Right lobe of liver (tissue), 6 donors: ENCODE results near the gene SH3RF1. TPM values are rescaled to one million over a fixed set of nuclear protein-coding genes. Genes with fewer than 3 reads are reported as not detected.

Source experiments
- ATAC-seq, 4 donors: fragments of 200-7000 bp; cut with Tn5 transposase; one replicate each; pipeline ENCODE4 v1.9.1; 2020; ENCODE audit warnings: mild to moderate bottlenecking in 4 of 4, moderate library complexity in 4 of 4
- DNase-seq, 3 donors: peaks; one replicate each; pipeline ENCODE4 v3.0.0-alpha.2; 2020
- H3K27ac ChIP-seq, 3 donors: fragments of 200-600 bp; one replicate each; pipeline ENCODE4 v1.8.0; 2022
- H3K27me3 ChIP-seq, 2 donors: fragments of 200-600 bp; one replicate each; pipeline ENCODE4 v1.8.0; 2022
- H3K36me3 ChIP-seq, 4 donors: fragments of 200-600 bp; sonication (generic) in 1 of 4; one replicate each; pipeline versions ENCODE4 v1.5.1 to v1.8.0; 2017 to 2022; ENCODE audit warnings: control low read depth in 1 of 4
- H3K4me1 ChIP-seq, 4 donors: fragments of 200-600 bp; sonication (generic) in 1 of 4; one replicate each; pipeline versions ENCODE4 v1.5.1 to v1.8.0; 2017 to 2022; ENCODE audit warnings: control low read depth in 1 of 4
- H3K4me3 ChIP-seq, 3 donors: fragments of 200-600 bp; one replicate each; pipeline ENCODE4 v1.8.0; 2022
- H3K9me3 ChIP-seq, 4 donors: fragments of 200-600 bp; sonication (generic) in 1 of 4; one replicate each; pipeline versions ENCODE4 v1.5.1 to v1.8.0; 2017 to 2022; ENCODE audit warnings: control low read depth in 1 of 4
- CTCF ChIP-seq, 4 donors: fragments of 200-600 bp in 3 of 4; fragments of 450-650 bp in 1 of 4; IDR thresholded peaks; one replicate each; pipeline versions ENCODE4 v1.5.1 to v1.8.0; 2016 to 2022; ENCODE audit warnings: antibody characterized with exemption in 4 of 4, mild to moderate bottlenecking in 2 of 4
- POLR2A ChIP-seq: fragments of 450-650 bp; IDR thresholded peaks from one replicate; pipeline ENCODE4 v1.6.1; 2017; ENCODE audit warnings: antibody characterized with exemption, mild to moderate bottlenecking
- WGBS: methylation state at CpG from one replicate; pipeline ENCODE4 v1.1.6; 2018; ENCODE audit warnings: low coverage, low lambda C conversion rate; ENCODE audit not compliant: insufficient coverage; ENCODE audit errors: missing lambda C conversion rate; 5-methylcytosine and 5-hydroxymethylcytosine counted together
- intact Hi-C, 2 donors: fragments of 100-400 bp; cut with DNase I; formaldehyde crosslinking; loops; one replicate each; pipeline versions ENCODE4 v1.11.2 to v1.14.1; 2022
- total RNA-seq, 6 experiments: library from RNA; depleted of rRNA in 2 of 6; stranded (reverse); fragments of >200 nt in 2 of 6; fragmentation: NEBNext Ultra II Directional in 3 of 6; extraction: Animal tissue kit (Norgen Biotek cat#: 25700) in 3 of 6; gene quantifications; one replicate each; pipeline versions ENCODE4 v1.1.0 to v1.2.4, GENCODE V29; 2016 to 2023
- donor health status: DM: no; HTN: yes; CAD: no.
- donor health status: DM: no; HTN: no; CAD: no.
- donor health status: DM: no; HTN: no; CAD: no.
- donor health status: DM: no; HTN: yes; CAD: no.
- donor health status: DM: no; HTN: yes; CAD: no.

SH3RF1 gene
- total RNA-seq, 6 experiments from 2014 or later = 5.5 to 11.0 (median 7.3) TPM

DNA sequence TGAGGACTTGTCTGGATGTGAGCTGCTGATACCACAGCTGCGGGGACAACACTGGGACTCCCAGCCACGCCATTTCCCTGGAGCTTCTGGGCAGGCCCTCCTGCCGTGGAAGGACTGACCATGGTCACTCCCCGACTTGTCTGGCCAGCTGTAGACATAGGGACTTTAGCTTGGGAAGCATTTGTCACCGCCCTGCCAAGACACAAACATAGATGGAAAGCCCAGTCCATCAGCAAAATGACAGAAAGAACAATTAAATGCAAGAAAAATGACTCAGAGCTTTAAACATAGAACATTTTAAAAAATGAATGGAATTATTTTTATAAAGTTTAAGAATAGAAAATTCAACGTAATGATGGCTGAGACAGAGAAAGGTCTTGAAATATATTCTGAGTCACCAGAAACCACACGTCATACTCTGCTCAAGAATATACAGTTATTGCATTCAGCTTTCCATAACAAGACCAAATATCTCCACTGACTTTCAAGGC is 153.1 kb downstream of the SH3RF1 start:
- ATAC-seq (no peak), DNase-seq (no peak)
- no peak overlapping the region for H3K4me3 ChIP-seq
- H3K36me3 ChIP-seq = peaks cover 0 to 13% (median 0%) of the 10 kb centered on the region in 4 donors
- no peaks in the 10 kb centered on the region for H3K9me3 ChIP-seq
- intact Hi-C loops = no loop called here
- 91% methylated on average over 7 of the region's 7 CpGs for WGBS
- no peak overlapping the region for H3K27ac ChIP-seq
- TF ChIP-seq CTCF (IDR thresholded peaks at IDR 0.05) (no peak), POLR2A (no peak)
- H3K4me1 ChIP-seq = peaks cover 0 to 22% (median 3%) of the 10 kb centered on the region in 4 donors
- no peaks in the 10 kb centered on the region for H3K27me3 ChIP-seq

DNA sequence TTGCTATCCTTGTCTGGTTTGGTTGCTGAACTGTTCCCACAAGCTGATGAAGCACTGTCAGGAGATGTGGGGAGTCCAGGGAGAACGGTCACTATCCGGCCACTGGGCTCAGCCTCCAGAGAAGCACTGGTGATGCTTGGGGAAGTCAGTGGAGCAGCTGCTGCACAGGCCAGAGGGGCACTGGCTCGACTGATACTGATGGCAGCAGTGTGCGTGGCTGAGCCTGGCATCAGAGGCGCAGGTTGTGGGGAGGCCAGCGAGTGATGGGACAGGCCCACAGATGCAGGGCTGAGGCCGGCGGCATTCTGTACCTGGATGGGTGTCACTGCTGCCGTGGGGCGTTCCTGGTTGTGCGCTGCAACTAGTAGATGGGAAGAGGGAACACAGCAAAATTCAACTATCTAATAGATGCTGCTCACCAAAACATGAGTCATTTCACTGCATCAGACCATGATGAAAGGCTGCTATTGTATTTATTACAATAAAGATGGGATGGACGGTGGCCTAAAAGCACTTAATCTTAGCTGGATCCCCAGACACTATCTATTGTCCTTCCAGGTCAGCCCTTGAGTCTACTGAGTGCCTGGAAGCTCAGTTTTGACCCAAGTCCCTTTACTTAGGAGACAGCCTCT is 154.4 kb downstream of the SH3RF1 start:
- H3K4me1 ChIP-seq = peaks cover 0 to 30% (median 3%) of the 10 kb centered on the region in 4 donors
- H3K36me3 ChIP-seq = peaks cover 0 to 10% (median 3%) of the 10 kb centered on the region in 4 donors
- no peaks in the 10 kb centered on the region for H3K27me3 ChIP-seq
- WGBS = 82% methylated on average over 2 of the region's 12 CpGs
- H3K4me3 ChIP-seq = no peak overlapping the region
- H3K9me3 ChIP-seq = no peaks in the 10 kb centered on the region
- DNase-seq (no peak), ATAC-seq (peak in 1 of 4 donors; percentile 23)
- TF ChIP-seq CTCF (IDR thresholded peaks at IDR 0.05) = no peak
- no peak for TF ChIP-seq POLR2A
- intact Hi-C loops = no loop called here
- H3K27ac ChIP-seq = no peak overlapping the region

DNA sequence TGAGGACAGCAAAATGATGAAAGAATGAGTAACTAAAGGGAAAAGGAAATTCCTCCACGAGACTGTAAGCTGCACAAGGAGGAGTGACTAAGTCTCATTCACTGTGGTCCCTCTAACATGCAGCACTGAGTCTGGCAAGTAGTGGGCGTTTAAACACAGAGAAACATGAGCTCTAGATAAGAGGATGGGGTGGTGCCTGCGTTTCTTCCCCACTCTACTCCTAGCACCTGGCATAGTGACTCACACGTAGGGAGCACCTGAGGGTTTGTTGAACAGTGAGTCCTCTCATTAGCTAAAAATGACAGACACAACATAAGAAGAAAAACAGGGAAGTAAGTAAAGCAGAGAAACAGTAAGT is 154.9 kb downstream of the SH3RF1 start:
- peaks cover 0 to 10% (median 3%) of the 10 kb centered on the region in 4 donors for H3K36me3 ChIP-seq
- ATAC-seq (peak in 3 of 4 donors; percentile 22 to 60 (median 34)), DNase-seq (no peak)
- no peak overlapping the region for H3K4me3 ChIP-seq
- H3K27me3 ChIP-seq = no peaks in the 10 kb centered on the region
- intact Hi-C loops = no loop called here
- 54% methylated on average over 4 of the region's 4 CpGs for WGBS
- TF ChIP-seq CTCF (IDR thresholded peaks at IDR 0.05) (no peak), POLR2A (no peak)
- peak overlapping the region in 1 of 3 donors; percentile 77 for H3K27ac ChIP-seq
- peaks cover 0 to 30% (median 3%) of the 10 kb centered on the region in 4 donors for H3K4me1 ChIP-seq
- no peaks in the 10 kb centered on the region for H3K9me3 ChIP-seq

DNA sequence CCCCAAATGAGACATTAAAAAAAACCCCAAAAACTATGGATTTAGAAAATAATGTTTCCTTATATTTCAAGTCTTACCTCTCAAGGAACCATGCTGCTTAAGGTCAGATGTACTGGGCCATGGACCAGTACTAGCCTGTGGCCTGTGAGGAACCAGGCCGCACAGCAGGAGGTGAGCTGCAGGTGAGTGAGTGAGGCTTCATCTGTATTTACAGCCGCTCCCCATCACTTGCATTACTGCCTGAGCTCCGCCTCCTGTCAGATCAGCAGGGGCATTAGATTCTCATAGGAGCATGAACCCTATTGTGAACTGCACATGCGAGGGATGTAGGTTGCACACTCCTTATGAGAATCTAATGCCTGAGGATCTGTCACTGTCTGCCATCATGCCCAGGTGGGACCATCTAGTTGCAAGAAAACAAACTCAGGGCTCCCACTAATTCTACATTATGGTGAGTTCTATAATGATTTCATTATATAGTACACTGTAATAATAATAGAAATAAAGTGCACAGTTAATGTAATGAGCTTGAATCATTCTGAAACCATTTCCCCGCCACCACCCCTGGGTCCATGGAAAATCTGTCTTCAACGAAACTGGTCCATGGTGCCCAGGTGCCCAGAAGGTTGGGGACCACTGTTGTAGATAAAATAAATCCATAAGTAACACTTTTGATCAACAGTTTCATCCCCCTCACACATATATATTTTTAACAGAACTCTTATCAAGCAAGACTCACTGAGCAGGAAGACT is 155.4 kb downstream of the SH3RF1 start:
- WGBS = 95% methylated on average over 6 of the region's 6 CpGs
- intact Hi-C loops = no loop called here
- ATAC-seq (peak; percentile 22 to 54 (median 28)), DNase-seq (no peak)
- TF ChIP-seq CTCF (IDR thresholded peaks at IDR 0.05) = no peak
- no peak for TF ChIP-seq POLR2A
- peaks cover 0 to 7% (median 3%) of the 10 kb centered on the region in 4 donors for H3K36me3 ChIP-seq
- peaks cover 0 to 30% (median 3%) of the 10 kb centered on the region in 4 donors for H3K4me1 ChIP-seq
- peak overlapping the region in 1 of 3 donors; percentile 12 for H3K4me3 ChIP-seq
- H3K27me3 ChIP-seq = no peaks in the 10 kb centered on the region
- no peaks in the 10 kb centered on the region for H3K9me3 ChIP-seq
- peak overlapping the region in 2 of 3 donors; percentile 52 to 77 for H3K27ac ChIP-seq
